ENCODE data around the gene ZNF814.

DNA sequence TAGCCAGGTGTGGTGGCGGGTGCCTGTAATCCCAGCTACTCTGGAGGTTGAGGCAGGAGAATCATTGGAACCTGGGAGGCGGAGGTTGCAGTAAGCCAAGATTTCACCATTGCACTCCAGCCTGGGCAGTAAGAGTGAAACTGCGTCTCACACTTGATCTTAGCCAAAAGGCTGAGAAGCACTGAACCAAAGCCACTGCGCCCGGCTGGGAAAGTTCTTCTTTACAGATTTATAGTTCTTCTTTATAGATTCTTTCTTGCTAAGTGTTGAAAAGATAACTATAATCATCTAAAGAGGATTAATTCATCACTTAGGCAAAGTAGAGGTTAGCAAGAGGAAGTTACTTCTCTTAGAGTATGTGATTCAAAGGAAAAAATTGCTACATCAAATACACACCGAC, 16.4 kb upstream of the ZNF814 start:
- TF ChIP-seq EZH2 (IDR thresholded peaks at IDR 0.05; ENCODE audit: insufficient read depth, poor library complexity, severe bottlenecking) (no peak), EZH2phosphoT487 (IDR thresholded peaks at IDR 0.05; ENCODE audit: insufficient read depth, low read depth) (no peak)
